ENCODE measurements around the gene NUP98. TPM values are rescaled to one million over a fixed set of nuclear protein-coding genes. Genes with fewer than 3 reads are reported as not detected.

NUP98 gene
- total RNA-seq, 1 donor from 2014 or later = 47.8 TPM

- no peak overlapping the region for H3K4me3 Mint-ChIP-seq (ENCODE audit: unreplicated experiment)
- TF ChIP-seq CTCF (IDR thresholded peaks at IDR 0.05) = no peak
- no peaks in the 10 kb centered on the region for H3K9me3 Mint-ChIP-seq (ENCODE audit: low read depth)
- no peak for DNase-seq (ENCODE audit: low spot score)
- H3K36me3 Mint-ChIP-seq (ENCODE audit: low read depth) = peaks cover 8% of the 10 kb centered on the region
- no peaks in the 10 kb centered on the region for H3K27me3 Mint-ChIP-seq (ENCODE audit: low read depth)
- peaks cover 43% of the 10 kb centered on the region for H3K4me1 Mint-ChIP-seq (ENCODE audit: low read depth)
- H3K27ac Mint-ChIP-seq (ENCODE audit: unreplicated experiment) = peak overlapping the region; percentile 51
These were observed 13.7 kb downstream of the NUP98 start for GRCh38 chr11:3783611-3784010.

- no peaks in the 10 kb centered on the region for H3K9me3 Mint-ChIP-seq (ENCODE audit: low read depth)
- peaks cover 42% of the 10 kb centered on the region for H3K4me1 Mint-ChIP-seq (ENCODE audit: low read depth)
- no peak for DNase-seq (ENCODE audit: low spot score)
- no peak overlapping the region for H3K4me3 Mint-ChIP-seq (ENCODE audit: unreplicated experiment)
- H3K27me3 Mint-ChIP-seq (ENCODE audit: low read depth) = no peaks in the 10 kb centered on the region
- H3K36me3 Mint-ChIP-seq (ENCODE audit: low read depth) = peaks cover 13% of the 10 kb centered on the region
- no peak for TF ChIP-seq CTCF (IDR thresholded peaks at IDR 0.05)
- H3K27ac Mint-ChIP-seq (ENCODE audit: unreplicated experiment) = peak overlapping the region; percentile 66
These were observed 14.4 kb downstream of the NUP98 start for GRCh38 chr11:3782963-3783362.

GRCh38 chr11:3781423-3781822 lies 15.9 kb downstream of the NUP98 start:
- H3K27me3 Mint-ChIP-seq (ENCODE audit: low read depth) = no peaks in the 10 kb centered on the region
- no peak for TF ChIP-seq CTCF (IDR thresholded peaks at IDR 0.05)
- H3K27ac Mint-ChIP-seq (ENCODE audit: unreplicated experiment) = peak overlapping the region; percentile 49
- no peaks in the 10 kb centered on the region for H3K9me3 Mint-ChIP-seq (ENCODE audit: low read depth)
- H3K4me1 Mint-ChIP-seq (ENCODE audit: low read depth) = peaks cover 29% of the 10 kb centered on the region
- no peak overlapping the region for H3K4me3 Mint-ChIP-seq (ENCODE audit: unreplicated experiment)
- DNase-seq (ENCODE audit: low spot score) = no peak
- peaks cover 20% of the 10 kb centered on the region for H3K36me3 Mint-ChIP-seq (ENCODE audit: low read depth)

- no peak for DNase-seq (ENCODE audit: low spot score)
- no peak overlapping the region for H3K27ac Mint-ChIP-seq (ENCODE audit: unreplicated experiment)
- H3K36me3 Mint-ChIP-seq (ENCODE audit: low read depth) = peaks cover 33% of the 10 kb centered on the region
- no peaks in the 10 kb centered on the region for H3K27me3 Mint-ChIP-seq (ENCODE audit: low read depth)
- peaks cover 3% of the 10 kb centered on the region for H3K4me1 Mint-ChIP-seq (ENCODE audit: low read depth)
- peak; percentile 15 for TF ChIP-seq CTCF (IDR thresholded peaks at IDR 0.05)
- H3K9me3 Mint-ChIP-seq (ENCODE audit: low read depth) = no peaks in the 10 kb centered on the region
- H3K4me3 Mint-ChIP-seq (ENCODE audit: unreplicated experiment) = no peak overlapping the region
These were observed 21.5 kb downstream of the NUP98 start for GRCh38 chr11:3775736-3776406.

- Mint-ChIP-seq H3K4me3 (ENCODE audit: unreplicated experiment) (no peak overlapping the region), H3K4me1 (ENCODE audit: low read depth) (no peaks in the 10 kb centered on the region), H3K27ac (ENCODE audit: unreplicated experiment) (no peak overlapping the region), H3K27me3 (ENCODE audit: low read depth) (no peaks in the 10 kb centered on the region), H3K36me3 (ENCODE audit: low read depth) (peaks cover 34% of the 10 kb centered on the region), H3K9me3 (ENCODE audit: low read depth) (no peaks in the 10 kb centered on the region)
- DNase-seq (ENCODE audit: low spot score) = no peak
- no peak for TF ChIP-seq CTCF (IDR thresholded peaks at IDR 0.05)
These were observed 24.2 kb downstream of the NUP98 start for GRCh38 chr11:3773180-3773579.

Measured in chondrocyte (in vitro differentiated cells).